Measurements from ENCODE around the gene SLC30A1. TPM values are rescaled to one million over a fixed set of nuclear protein-coding genes. Genes with fewer than 3 reads are reported as not detected.

SLC30A1 gene
- total and polyA plus RNA-seq, 7 donors: 0.35 to 5.2 (median 1.8) TPM

GRCh38 chr1:211583011-211583992 is 4.3 kb upstream of the SLC30A1 start:
- intact Hi-C loops (cut with DNase I): no loop called here
- Histone ChIP-seq H3K27ac (no peak overlapping the region), H3K27me3 (ENCODE audit: insufficient read depth in 3 of 3, low read length in 2 of 3) (no peaks in the 10 kb centered on the region), H3K36me3 (ENCODE audit: insufficient read depth in 1 of 2, low read depth in 1 of 2) (no peaks in the 10 kb centered on the region), H3K4me3 (no peak overlapping the region), H3K4me1 (no peaks in the 10 kb centered on the region), H3K9me3 (no peaks in the 10 kb centered on the region)
- ATAC-seq (no peak), DNase-seq (no peak)
- 87 to 91% (median 89%) methylated on average over 11 of the region's 11 CpGs for WGBS, 3 donors
- TF ChIP-seq CTCF (IDR thresholded peaks at IDR 0.05): no peak

GRCh38 chr1:211581526-211581925 is 2.6 kb upstream of the SLC30A1 start:
- 65 to 75% (median 66%) methylated on average over 3 of the region's 3 CpGs for WGBS, 3 donors
- ATAC-seq (no peak), DNase-seq (peak in 1 of 2 donors; percentile 39)
- peaks cover 10% of the 10 kb centered on the region for H3K4me1 ChIP-seq
- H3K9me3 ChIP-seq: no peaks in the 10 kb centered on the region
- TF ChIP-seq CTCF (IDR thresholded peaks at IDR 0.05): no peak
- H3K27ac ChIP-seq: no peak overlapping the region
- no peaks in the 10 kb centered on the region for H3K36me3 ChIP-seq (ENCODE audit: insufficient read depth in 1 of 2, low read depth in 1 of 2)
- no peaks in the 10 kb centered on the region for H3K27me3 ChIP-seq (ENCODE audit: insufficient read depth in 3 of 3, low read length in 2 of 3)
- intact Hi-C loops (cut with DNase I): no loop called here
- no peak overlapping the region for H3K4me3 ChIP-seq

GRCh38 chr1:211580303-211580687 is 1.3 kb upstream of the SLC30A1 start:
- DNase-seq (no peak), ATAC-seq (no peak)
- intact Hi-C loops (cut with DNase I): no loop called here
- peaks cover 16% of the 10 kb centered on the region for H3K4me1 ChIP-seq
- H3K36me3 ChIP-seq (ENCODE audit: insufficient read depth in 1 of 2, low read depth in 1 of 2): peaks cover 0 to 9% of the 10 kb centered on the region in 2 donors
- no peaks in the 10 kb centered on the region for H3K27me3 ChIP-seq (ENCODE audit: insufficient read depth in 3 of 3, low read length in 2 of 3)
- no peak overlapping the region for H3K27ac ChIP-seq
- no peak for TF ChIP-seq CTCF (IDR thresholded peaks at IDR 0.05)
- WGBS, 3 donors: 81 to 94% (median 92%) methylated on average over 1 of the region's 1 CpG
- no peaks in the 10 kb centered on the region for H3K9me3 ChIP-seq
- H3K4me3 ChIP-seq: no peak overlapping the region

GRCh38 chr1:211579440-211580302 is 710 bp upstream of the SLC30A1 start:
- DNase-seq (peak in 1 of 2 donors; percentile 81), ATAC-seq (peak; percentile 66 to 70 (median 68))
- H3K27me3 ChIP-seq (ENCODE audit: insufficient read depth in 3 of 3, low read length in 2 of 3): no peaks in the 10 kb centered on the region
- peak overlapping the region; percentile 97 for H3K4me3 ChIP-seq
- peaks cover 18% of the 10 kb centered on the region for H3K4me1 ChIP-seq
- WGBS, 3 donors: 4 to 8% (median 6%) methylated on average over 27 to 46 of the region's 46 CpGs
- no peaks in the 10 kb centered on the region for H3K9me3 ChIP-seq
- TF ChIP-seq CTCF (IDR thresholded peaks at IDR 0.05): no peak
- H3K36me3 ChIP-seq (ENCODE audit: insufficient read depth in 1 of 2, low read depth in 1 of 2): peaks cover 0 to 16% of the 10 kb centered on the region in 2 donors
- H3K27ac ChIP-seq: peak overlapping the region; percentile 83
- intact Hi-C loops (cut with DNase I): loop anchor here (5.0 kb wide), 2 partner anchors 33 to 73 kb away; no protein-coding TSS in a partner anchor
